ENCODE measurements around the gene SLC15A3.

DNA sequence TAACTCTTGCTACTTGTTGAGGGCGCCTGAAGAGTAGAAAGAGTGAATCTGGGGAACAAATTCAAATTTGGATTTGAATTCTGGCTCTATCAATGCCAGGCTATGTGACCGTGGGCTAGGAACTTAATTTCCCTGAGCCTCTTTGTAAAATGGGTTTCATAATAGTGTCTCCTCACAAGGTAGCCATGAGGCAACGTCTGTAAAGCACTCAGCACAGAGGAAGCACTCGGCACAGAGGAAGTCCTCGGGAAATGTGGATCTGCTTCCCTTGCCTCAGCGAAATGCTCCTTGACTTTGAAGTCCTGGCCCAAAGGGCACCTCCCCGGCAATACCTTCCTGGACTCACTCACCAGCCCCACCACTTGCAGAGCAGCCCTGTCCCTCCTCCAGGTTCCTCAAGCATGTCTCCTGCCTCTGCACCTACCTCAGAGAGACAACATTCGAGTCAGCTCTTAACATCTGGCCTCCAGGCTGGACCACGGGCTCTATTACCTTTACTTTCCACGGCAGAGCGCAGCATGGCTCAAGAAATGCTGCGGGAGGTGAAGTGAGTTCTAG is 37.2 kb upstream of the SLC15A3 start:
- TF ChIP-seq, protein P1, sequence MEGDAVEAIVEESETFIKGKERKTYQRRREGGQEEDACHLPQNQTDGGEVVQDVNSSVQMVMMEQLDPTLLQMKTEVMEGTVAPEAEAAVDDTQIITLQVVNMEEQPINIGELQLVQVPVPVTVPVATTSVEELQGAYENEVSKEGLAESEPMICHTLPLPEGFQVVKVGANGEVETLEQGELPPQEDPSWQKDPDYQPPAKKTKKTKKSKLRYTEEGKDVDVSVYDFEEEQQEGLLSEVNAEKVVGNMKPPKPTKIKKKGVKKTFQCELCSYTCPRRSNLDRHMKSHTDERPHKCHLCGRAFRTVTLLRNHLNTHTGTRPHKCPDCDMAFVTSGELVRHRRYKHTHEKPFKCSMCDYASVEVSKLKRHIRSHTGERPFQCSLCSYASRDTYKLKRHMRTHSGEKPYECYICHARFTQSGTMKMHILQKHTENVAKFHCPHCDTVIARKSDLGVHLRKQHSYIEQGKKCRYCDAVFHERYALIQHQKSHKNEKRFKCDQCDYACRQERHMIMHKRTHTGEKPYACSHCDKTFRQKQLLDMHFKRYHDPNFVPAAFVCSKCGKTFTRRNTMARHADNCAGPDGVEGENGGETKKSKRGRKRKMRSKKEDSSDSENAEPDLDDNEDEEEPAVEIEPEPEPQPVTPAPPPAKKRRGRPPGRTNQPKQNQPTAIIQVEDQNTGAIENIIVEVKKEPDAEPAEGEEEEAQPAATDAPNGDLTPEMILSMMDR (IDR thresholded peaks at IDR 0.05) = no peak
- TF ChIP-seq POLR2A (IDR thresholded peaks at IDR 0.05; ENCODE audit: low read depth) = no peak
- no peak for TF ChIP-seq POLR2AphosphoS5 (IDR thresholded peaks at IDR 0.05)
- no peak for TF ChIP-seq EP300 (IDR thresholded peaks at IDR 0.05)

All from esophagus muscularis mucosa (tissue), 4 donors.